Body of pancreas (tissue), 4 donors: Measurements from ENCODE around the gene EBF4.

ENCODE experiments used
- CTCF ChIP-seq, 7 experiments: fragments of 450-650 bp in 4 of 7; fragments of 200-600 bp in 3 of 7; sonication (generic) in 3 of 7; IDR thresholded peaks; one replicate each; pipeline ENCODE4 v1.5.1; 2016 to 2019; ENCODE audit warnings: antibody characterized with exemption in 7 of 7
- POLR2A ChIP-seq, 3 donors: fragments of 450-650 bp; IDR thresholded peaks; one replicate each; pipeline ENCODE4 v1.6.1; 2016; ENCODE audit warnings: antibody characterized with exemption in 3 of 3, mild to moderate bottlenecking in 2 of 3

- TF ChIP-seq CTCF (IDR thresholded peaks at IDR 0.05) (no peak), POLR2A (IDR thresholded peaks at IDR 0.05) (no peak)
Observed at GRCh38 chr20:2693286-2694007, 867 bp downstream of the EBF4 start.
